ENCODE measurements around the gene GET3.
"Not testable (repeated sequence)": the region's sequence is repeated elsewhere in the genome, so short reads cannot be mapped to it uniquely, and the experiment has no call there.

The GET3 gene

GRCh38 chr19:12723641-12724426 lies 13.5 kb upstream of the GET3 start, which contains the start of gene TNPO2:
Gene TNPO2, minus strand, starts transcription at chr19:12723932. Its CDS starts 2,955 bp downstream, at chr19:12720977.
- Mint-ChIP-seq H3K9me3 (no peaks in the 10 kb centered on the region), H3K4me3 (peak within 1 kb of the TSS; percentile 99), H3K27me3 (no peaks in the 10 kb centered on the region), H3K36me3 (ENCODE audit: low read depth) (peaks cover 73% of the 10 kb centered on the region), H3K27ac (peak within 1 kb of the TSS; percentile 97), H3K4me1 (ENCODE audit: low read depth) (peaks cover 36% of the 10 kb centered on the region)
- DNase-seq, result peak; percentile 84

DNA sequence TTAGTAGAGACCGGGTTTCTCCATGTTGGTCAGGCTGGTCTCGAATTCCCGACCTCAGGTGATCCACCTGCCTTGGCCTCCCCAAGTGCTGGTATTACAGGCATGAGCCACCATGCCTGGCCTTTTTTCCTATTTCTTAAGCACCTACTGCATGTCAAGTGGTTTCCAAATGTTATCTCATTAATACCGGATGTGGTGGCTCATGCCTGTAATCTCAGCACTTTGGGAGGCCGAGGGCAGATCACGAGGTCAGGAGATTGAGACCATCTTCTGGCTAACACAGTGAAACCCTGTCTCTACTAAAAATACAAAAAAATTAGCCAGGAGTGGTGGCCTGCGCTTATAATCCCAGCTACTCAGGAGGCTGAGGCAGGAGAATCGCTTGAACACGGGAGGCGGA lies 11.7 kb upstream of the GET3 start:
- Mint-ChIP-seq H3K4me1 (ENCODE audit: low read depth) (peaks cover 29% of the 10 kb centered on the region), H3K36me3 (ENCODE audit: low read depth) (peaks cover 74% of the 10 kb centered on the region)
- H3K9me3 Mint-ChIP-seq, H3K27me3 Mint-ChIP-seq, H3K4me3 Mint-ChIP-seq, DNase-seq, H3K27ac Mint-ChIP-seq: not testable (repeated sequence)

DNA sequence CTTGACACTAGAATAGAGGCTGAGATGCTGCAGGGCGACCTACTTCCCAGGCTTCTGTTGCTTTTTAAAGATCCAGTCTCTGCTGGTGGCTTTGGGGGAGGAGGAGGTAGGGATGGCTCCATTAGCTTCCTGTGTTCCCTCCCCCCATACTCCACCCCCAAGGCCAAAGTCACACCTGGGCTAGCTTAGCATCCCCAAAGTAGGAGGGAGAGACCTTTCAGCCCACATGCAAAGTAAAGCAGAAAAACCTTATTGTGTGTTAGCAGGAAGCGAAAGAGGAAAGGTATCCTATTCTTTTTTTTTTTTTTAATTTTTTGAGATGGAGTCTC lies 10.3 kb upstream of the GET3 start:
- Mint-ChIP-seq H3K36me3 (ENCODE audit: low read depth) (peaks cover 75% of the 10 kb centered on the region), H3K9me3 (no peaks in the 10 kb centered on the region), H3K4me1 (ENCODE audit: low read depth) (peaks cover 27% of the 10 kb centered on the region), H3K27ac (peak overlapping the region; percentile 60), H3K27me3 (no peaks in the 10 kb centered on the region), H3K4me3 (no peak overlapping the region)
- DNase-seq, result no peak

- H3K4me3 Mint-ChIP-seq, result no peak overlapping the region
- H3K27me3 Mint-ChIP-seq, result no peaks in the 10 kb centered on the region
- DNase-seq, result no peak
- peak overlapping the region; percentile 44 for H3K27ac Mint-ChIP-seq
- H3K9me3 Mint-ChIP-seq, result no peaks in the 10 kb centered on the region
- H3K4me1 Mint-ChIP-seq (ENCODE audit: low read depth), result peaks cover 34% of the 10 kb centered on the region
- H3K36me3 Mint-ChIP-seq (ENCODE audit: low read depth), result peaks cover 78% of the 10 kb centered on the region
Observed at GRCh38 chr19:12727745-12728433, 9.4 kb upstream of the GET3 start.

DNA sequence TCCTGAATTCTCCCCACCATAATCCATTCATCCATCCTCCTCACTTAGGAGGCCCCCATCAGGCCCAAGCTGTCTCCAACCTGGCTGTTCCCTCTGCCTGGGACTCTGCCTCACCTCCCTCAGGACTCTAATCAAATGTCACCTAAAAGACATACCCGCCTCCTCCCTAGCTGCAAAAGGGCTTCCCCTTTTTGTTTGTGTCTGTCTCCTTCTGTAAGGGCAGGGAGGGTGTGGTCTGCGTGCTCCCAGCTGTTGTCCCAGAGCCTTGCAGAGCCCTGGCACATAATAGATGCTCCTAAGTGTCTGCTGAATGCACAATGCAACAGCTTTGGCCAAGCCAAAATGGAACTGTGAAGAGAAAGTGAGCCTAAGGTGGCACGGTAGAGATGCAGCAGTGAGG lies 7.2 kb upstream of the GET3 start:
- H3K27ac Mint-ChIP-seq, result peak overlapping the region; percentile 73
- no peaks in the 10 kb centered on the region for H3K9me3 Mint-ChIP-seq
- H3K4me1 Mint-ChIP-seq (ENCODE audit: low read depth), result peaks cover 33% of the 10 kb centered on the region
- peaks cover 80% of the 10 kb centered on the region for H3K36me3 Mint-ChIP-seq (ENCODE audit: low read depth)
- no peak overlapping the region for H3K4me3 Mint-ChIP-seq
- no peaks in the 10 kb centered on the region for H3K27me3 Mint-ChIP-seq
- DNase-seq, result no peak

DNA sequence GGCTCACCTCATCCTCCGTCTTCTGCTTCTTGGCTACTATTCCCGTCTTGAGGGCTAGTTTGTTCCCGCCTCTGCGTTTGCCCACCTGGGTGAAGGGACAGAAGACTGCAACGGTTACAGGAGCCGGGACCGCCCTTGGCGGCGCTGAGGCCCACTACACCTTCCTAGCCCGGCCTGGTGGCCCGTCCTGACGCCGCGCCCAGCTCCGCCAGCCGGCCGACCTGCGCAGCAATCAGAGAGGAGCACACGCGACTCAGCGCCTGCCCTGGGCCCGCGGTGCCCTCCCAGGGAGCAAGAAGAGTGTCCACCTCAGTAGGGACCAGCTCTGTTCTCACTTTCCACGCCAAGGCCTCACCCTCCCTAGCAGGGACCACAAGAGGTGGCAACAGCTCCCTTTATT lies 6.0 kb upstream of the GET3 start:
- Mint-ChIP-seq H3K27ac (peak overlapping the region; percentile 22), H3K9me3 (no peaks in the 10 kb centered on the region), H3K36me3 (ENCODE audit: low read depth) (peaks cover 78% of the 10 kb centered on the region), H3K4me1 (ENCODE audit: low read depth) (peaks cover 38% of the 10 kb centered on the region), H3K4me3 (peak overlapping the region; percentile 10), H3K27me3 (no peaks in the 10 kb centered on the region)
- DNase-seq, result no peak

- peaks cover 49% of the 10 kb centered on the region for H3K4me1 Mint-ChIP-seq (ENCODE audit: low read depth)
- peak overlapping the region; percentile 96 for H3K4me3 Mint-ChIP-seq
- DNase-seq, result peak; percentile 58
- peak overlapping the region; percentile 99 for H3K27ac Mint-ChIP-seq
- H3K9me3 Mint-ChIP-seq, result no peaks in the 10 kb centered on the region
- no peaks in the 10 kb centered on the region for H3K27me3 Mint-ChIP-seq
- H3K36me3 Mint-ChIP-seq (ENCODE audit: low read depth), result peaks cover 66% of the 10 kb centered on the region
Observed at GRCh38 chr19:12733369-12734214, 3.7 kb upstream of the GET3 start.

DNA sequence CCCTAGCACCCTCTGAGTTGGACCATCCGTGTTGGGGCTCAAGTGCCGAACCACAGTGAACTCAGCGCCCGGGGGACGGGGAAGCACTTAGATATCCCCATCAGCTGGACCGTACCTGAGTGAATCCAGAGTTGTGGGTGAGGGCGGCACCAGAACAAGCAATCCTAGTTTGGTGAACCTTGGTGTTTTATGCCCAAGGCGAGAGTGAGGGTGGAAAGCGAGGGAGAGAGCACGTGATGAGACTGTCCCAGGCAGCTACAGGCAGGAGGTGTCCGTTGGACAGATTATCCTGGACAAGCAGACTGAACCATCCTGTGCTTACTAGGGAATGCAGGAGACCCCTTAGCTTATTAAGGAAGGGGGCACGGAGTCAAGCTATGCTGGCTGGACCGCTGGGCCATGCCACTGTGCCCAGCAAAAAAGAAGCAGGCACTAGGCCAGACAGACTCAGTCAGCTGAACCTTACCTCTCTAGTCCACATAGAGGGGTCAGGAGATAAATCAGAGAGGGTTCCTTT lies 596 bp downstream of the GET3 start:
- Mint-ChIP-seq H3K4me1 (ENCODE audit: low read depth) (peaks cover 31% of the 10 kb centered on the region), H3K27me3 (no peaks in the 10 kb centered on the region), H3K36me3 (ENCODE audit: low read depth) (peaks cover 55% of the 10 kb centered on the region), H3K4me3 (peak overlapping the region; percentile 100), H3K9me3 (no peaks in the 10 kb centered on the region), H3K27ac (peak overlapping the region; percentile 99)
- no peak for DNase-seq

DNA sequence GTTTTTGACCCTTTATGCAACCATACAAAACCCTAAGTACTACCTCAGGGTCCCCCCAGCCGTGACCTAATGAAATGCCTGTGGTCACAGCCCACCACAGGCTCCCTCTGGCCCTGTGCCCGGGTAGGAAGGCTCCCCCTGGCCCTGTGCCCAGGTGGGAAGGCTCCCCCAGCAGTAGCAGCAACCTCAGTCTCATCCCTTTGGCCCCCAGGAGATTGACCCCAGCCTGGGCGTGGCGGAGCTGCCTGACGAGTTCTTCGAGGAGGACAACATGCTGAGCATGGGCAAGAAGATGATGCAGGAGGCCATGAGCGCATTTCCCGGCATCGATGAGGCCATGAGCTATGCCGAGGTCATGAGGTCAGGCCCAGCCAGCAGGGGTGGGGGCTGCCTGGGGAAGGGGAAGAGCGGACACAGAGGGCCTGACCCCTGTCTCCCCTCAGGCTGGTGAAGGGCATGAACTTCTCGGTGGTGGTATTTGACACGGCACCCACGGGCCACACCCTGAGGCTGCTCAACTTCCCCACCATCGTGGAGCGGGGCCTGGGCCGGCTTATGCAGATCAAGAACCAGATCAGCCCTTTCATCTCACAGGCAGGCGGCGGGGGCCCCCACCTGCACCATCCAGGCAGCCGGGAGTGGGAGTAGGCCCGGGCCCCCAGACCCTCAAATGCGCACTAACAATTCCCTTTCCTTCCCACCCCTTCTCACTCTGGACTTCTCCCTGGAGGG lies 8.0 kb downstream of the GET3 start:
- H3K4me1 Mint-ChIP-seq (ENCODE audit: low read depth), result peaks cover 4% of the 10 kb centered on the region
- peaks cover 63% of the 10 kb centered on the region for H3K36me3 Mint-ChIP-seq (ENCODE audit: low read depth)
- no peak overlapping the region for H3K4me3 Mint-ChIP-seq

DNA sequence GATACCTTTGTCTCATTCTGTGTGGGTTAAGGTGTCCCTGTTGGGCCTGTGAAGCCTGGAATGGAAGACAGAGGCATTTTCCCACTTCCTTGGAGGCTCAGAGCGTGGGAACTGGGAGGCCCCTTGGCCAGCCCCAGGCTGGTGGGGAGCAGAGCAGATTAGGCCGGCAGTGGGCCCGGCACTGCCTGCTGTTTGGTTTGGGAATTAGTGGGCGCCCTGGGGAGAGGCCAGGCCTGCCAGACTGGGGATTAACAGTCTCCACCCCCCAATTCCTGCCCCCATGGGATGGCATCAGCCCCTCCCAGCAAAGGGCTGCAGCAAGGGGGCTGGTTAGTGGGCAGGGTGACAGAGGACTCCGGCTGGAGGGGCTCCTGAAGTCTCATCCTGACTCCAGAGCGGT lies 11.2 kb downstream of the GET3 start:
- H3K27ac Mint-ChIP-seq, result no peak overlapping the region
- peaks cover 4% of the 10 kb centered on the region for H3K4me1 Mint-ChIP-seq (ENCODE audit: low read depth)
- H3K9me3 Mint-ChIP-seq, result peaks cover 6% of the 10 kb centered on the region
- peaks cover 28% of the 10 kb centered on the region for H3K27me3 Mint-ChIP-seq
- no peak for DNase-seq
- H3K4me3 Mint-ChIP-seq, result no peak overlapping the region
- H3K36me3 Mint-ChIP-seq (ENCODE audit: low read depth), result peaks cover 43% of the 10 kb centered on the region

More for the DNA sequence above, 8.0 kb downstream of the GET3 start:
- Mint-ChIP-seq H3K27ac (no peak overlapping the region), H3K9me3 (peaks cover 6% of the 10 kb centered on the region), H3K27me3 (peaks cover 4% of the 10 kb centered on the region)
- DNase-seq, result no peak

GRCh38 chr19:12749938-12750521 lies 12.7 kb downstream of the GET3 start:
- Mint-ChIP-seq H3K36me3 (ENCODE audit: low read depth) (peaks cover 34% of the 10 kb centered on the region), H3K27ac (no peak overlapping the region)

GRCh38 chr19:12750851-12751250 lies 13.6 kb downstream of the GET3 start:
- Mint-ChIP-seq H3K9me3 (peaks cover 6% of the 10 kb centered on the region), H3K4me1 (ENCODE audit: low read depth) (peaks cover 4% of the 10 kb centered on the region), H3K27me3 (peaks cover 47% of the 10 kb centered on the region), H3K27ac (no peak overlapping the region), H3K4me3 (no peak overlapping the region), H3K36me3 (ENCODE audit: low read depth) (peaks cover 26% of the 10 kb centered on the region)
- no peak for DNase-seq

More at GRCh38 chr19:12749938-12750521, 12.7 kb downstream of the GET3 start:
- no peak for DNase-seq
- Mint-ChIP-seq H3K4me3 (no peak overlapping the region), H3K27me3 (peaks cover 40% of the 10 kb centered on the region), H3K9me3 (peaks cover 6% of the 10 kb centered on the region), H3K4me1 (ENCODE audit: low read depth) (peaks cover 4% of the 10 kb centered on the region)

DNA sequence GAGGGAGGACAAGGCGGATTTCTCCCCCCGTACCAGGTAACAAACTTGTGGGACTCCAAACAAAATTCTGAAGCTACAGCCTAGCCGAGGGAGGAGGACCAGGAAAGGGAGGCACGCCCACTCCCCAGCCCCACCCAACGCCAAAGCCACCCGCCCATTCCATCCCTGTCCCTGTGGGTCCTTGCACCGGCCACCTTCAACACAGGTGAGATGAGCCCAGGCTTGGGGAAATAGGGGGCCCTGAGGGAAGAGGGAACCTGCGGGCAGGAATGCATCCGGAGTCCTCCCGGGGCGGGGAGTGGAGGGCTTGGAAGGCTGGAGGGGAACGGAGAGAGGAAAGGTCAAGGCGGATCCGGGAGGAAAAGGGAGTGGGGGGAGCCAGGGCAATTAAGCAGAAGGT lies 14.3 kb downstream of the GET3 start, which contains the start of gene BEST2:
Gene BEST2 (plus strand): TSS at position 157 of the 400 bp plus-strand sequence. CDS start 802 bp downstream, outside the sequence.
- Mint-ChIP-seq H3K27me3 (peaks cover 51% of the 10 kb centered on the region), H3K4me3 (no peak within 1 kb of the TSS), H3K36me3 (ENCODE audit: low read depth) (peaks cover 18% of the 10 kb centered on the region), H3K27ac (no peak within 1 kb of the TSS), H3K4me1 (ENCODE audit: low read depth) (peaks cover 4% of the 10 kb centered on the region), H3K9me3 (peaks cover 6% of the 10 kb centered on the region)
- DNase-seq, result no peak

All from activated T-cell treated with anti-CD3 and anti-CD28 coated beads, Interleukin-2, amount 50 U/mL, for 24 hours (primary cell).